Stimulated activated CD4-positive, alpha-beta T cell treated with anti-CD3 and anti-CD28 coated beads, TNF-alpha, amount 100 ng/mL, for 24 hours (primary cell): ENCODE measurements around the gene RASA4.
"Not testable (repeated sequence)": the region's sequence is repeated elsewhere in the genome, so short reads cannot be mapped to it uniquely, and the experiment has no call there.

ENCODE experiments used
- DNase-seq, 3 experiments: peaks; one replicate each; pipeline ENCODE4 v3.0.0-alpha.2; 2020; ENCODE audit warnings: low read depth in 3 of 3

RASA4 gene

DNA sequence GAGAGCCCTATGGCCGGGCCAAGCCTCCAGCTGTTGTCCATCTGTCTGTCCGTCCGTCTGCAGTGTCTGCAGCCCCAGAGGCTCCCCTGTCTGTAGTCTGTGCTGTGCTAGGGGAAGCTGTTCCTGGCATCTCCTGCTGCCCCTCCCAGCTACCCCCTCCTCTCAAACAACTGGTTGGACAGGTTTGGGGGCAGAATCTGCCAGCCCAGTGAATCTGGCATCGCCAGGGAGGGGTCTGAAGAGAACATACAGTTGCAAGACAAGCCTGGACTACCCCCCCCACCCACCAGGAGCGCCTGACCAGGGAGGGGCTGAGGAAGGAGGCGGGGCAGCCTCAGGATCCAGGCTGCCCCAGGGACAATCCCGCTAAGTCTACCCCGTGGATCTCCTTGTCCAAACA, 73.0 kb downstream of the RASA4 start, which contains the start of gene UPK3BL2:
UPK3BL2 (minus strand) TSS at position 101 of the 400 bp plus-strand sequence; CDS start at position 41, 60 bp downstream.
- not testable (repeated sequence) for DNase-seq

DNA sequence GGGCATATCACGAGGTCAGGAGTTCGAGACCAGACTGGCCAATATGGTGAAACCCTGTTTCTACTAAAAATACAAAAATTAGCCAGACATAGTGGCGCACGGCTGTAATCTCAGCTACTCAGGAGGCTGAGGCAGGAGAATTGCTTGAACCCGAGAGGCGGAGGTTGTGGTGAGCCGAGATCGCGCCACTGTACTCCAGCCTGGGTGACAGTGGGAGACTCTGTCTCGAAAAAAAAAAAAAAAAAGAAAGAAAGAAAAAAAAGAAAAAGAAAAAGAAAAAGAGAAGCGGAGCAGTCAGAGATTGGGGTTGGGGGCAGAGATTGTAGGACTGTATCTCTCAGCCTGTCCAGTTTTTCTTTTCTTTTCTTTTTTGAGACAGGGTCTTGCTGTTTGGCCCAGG, 73.8 kb downstream of the RASA4 start:
- not testable (repeated sequence) for DNase-seq

DNA sequence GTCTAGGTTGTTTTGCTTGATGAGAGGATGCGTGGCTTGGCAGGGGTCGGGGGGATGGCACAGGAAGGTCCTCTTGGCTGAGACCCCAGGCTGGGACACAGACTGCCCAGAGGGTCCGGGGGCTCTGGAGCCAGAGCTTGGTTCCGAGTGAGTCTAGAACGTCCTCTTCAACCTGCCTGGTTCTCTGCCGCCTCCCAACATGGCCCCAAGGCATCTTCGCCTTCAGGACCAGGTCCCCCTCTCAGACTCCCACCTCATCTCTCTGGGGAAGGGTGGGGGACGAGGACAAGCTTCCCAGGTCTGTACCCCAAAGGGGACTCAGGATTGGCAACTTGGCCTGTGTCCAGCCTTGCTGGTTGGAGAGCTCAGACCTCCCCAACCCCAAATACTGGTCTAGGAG, 74.5 kb downstream of the RASA4 start:
- not testable (repeated sequence) for DNase-seq

DNA sequence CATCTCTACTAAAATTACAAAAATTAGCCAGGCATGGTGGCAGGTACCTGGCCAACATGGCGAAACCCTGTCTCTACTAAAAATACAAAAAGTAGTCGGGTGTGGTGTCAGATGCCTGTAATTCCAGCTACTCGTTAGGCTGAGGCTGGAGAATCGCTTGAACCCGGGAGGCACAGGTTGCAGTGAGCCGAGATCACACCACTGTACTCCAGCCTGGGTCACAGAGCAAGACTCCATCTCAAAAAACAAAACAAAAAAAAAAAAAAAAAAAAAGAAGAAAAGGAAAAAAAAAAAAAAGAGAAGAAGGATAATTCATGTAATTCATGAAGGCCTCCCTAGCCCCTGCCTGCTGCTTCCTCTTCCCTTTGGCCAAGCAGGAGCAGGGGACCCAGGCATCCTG, 76.0 kb downstream of the RASA4 start:
- DNase-seq, result not testable (repeated sequence)

DNA sequence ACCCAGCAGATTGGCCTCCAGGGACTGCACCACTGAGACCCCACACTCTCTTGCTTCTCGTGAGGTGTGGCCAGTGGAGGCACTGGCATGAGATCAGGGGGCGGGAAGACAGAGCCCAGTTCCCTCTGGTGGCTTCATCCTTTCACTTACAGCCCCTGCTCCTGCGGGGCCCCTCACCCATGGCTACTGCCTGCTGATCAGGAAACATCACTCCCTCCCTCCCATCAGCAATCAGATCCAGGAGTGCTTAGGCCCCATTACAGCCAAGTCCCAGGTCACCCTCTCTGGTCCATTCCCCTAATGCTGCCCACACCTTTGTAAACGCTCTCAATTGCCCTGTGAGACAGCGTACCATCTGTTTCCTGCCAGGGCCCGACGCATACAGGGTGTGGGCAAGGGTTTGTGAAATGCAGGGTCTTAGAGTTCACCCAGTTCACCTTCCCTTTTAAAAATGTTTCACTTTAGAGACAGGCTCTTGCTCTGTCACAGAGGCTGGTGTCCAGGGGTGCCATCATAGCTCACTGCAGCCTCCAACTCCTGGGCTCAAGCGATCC, 81.4 kb downstream of the RASA4 start:
- not testable (repeated sequence) for DNase-seq

DNA sequence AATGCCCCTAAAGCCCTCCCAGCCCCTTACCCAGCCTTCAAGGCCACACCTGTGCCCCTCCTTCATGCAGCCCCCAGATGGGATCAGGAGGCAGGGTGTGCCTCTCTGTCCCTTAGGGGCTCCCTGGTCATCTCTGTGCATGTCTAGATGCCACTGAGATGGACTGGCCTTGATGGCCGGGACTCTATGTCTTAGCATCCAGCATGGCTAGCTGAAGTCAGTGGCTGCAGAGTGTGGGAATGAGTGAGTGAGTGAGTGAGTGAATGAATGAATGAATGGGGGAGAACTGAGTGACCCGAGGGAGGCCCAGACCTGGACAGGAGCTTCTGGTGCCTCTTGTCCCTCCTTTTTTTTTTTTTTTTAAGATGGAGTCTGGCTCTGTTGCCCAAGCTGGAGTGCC, 84.4 kb downstream of the RASA4 start:
- not testable (repeated sequence) for DNase-seq

DNA sequence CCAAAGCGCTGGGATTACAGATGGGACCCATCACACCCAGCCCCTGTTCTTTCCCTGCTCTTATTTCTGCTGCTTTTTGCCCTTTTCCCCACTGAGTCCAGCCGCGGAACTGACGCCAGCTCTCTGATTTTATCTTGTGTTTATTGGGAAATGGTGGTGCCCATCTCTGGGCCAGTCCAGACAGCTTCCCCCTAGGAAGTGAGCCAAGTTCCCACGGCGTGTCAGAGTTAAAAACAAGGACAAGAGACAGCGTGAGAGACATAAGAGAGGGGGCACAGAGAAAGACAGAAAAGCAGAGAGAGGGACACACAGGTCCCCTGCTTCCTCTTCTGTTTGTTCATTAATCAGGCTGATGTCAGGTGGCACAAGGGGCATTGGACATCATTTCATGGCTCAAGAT, 85.0 kb downstream of the RASA4 start:
- DNase-seq, result not testable (repeated sequence)

DNA sequence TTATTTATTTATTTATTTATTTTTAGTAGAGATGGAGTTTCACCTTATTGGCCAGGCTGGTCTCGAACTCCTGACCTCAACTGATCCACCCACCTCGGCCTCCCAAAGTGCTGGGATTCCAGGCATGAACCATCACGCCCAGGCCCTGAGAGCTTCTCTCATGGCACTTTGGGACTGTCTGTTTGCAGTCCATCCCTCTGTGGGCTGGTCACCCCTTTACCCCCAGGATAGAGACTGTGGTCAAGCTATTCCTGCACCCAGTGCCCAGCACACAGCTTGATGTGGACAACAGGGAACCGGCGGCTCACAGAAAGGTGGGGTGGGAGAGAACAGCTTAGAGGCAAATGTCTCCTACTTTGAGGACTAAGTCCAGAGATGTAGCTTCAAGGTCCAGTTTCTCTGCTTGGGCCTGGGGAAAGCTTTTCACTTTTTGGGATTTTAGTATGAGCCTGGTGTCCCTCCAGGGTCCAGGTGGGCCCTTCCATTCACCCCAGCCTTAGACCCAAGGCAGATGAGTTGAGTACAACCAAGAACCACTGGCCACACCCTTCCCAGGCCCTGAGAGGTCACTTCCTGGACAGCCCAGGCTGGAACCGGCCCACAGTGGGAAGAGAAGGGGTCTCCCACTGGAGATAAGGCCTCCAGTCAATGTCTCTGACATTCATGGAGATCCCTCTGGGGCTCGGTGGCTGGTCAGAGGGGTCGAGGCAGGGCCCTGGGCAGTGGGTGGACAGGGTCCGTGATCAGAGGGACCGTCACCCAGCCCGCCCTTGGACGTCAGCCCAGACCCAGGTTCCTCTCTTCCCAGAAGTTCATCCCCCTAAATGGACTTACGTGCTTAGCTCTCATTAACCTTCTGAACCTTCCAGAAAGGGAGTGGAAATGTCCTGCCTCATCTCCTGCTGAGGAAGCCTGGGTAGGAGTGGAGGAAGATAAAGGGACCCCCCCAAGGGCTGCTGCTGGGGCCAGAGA, 88.4 kb downstream of the RASA4 start:
- DNase-seq, result not testable (repeated sequence)

DNA sequence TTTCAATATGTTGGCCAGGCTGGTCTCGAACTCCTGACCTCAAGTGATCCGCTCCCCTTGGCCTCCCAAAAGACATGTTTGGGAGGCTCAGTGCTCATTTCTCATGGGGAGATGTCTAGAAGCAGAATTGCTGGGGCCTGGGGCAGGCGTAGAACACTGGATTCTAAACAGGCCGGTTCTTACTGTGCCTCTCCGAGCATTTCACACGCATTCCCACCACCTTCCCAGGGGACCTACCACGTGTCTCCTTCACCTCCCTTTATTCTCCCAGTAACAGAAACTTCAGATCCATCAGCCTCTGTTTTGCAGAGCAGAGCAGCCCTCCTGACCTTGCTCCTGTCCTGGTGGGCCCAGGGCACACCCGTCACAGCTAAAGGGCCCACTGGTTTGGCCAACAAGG, 89.4 kb downstream of the RASA4 start:
- not testable (repeated sequence) for DNase-seq

DNA sequence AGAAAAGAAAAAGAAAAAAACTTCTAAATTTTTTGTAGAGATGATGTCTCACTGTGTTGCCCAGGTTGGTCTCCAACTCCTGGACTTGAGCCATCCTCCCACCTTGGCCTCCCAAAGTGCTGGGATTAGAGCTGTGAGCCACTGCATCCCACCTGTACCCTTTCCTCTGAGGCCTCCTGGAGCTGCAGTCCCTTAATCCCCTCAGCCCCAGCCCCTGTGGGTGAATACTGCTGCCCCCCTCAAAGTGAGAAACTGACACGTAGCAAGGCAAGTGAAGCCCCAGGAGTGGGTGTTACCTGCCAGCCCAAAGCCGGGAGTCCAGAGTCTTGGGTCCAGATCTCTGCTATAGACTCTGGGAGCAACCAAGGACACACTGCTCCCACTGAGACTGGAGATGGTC, 91.8 kb downstream of the RASA4 start:
- not testable (repeated sequence) for DNase-seq
